NCI-H82 treated with DMSO at 0.1 percent for 48 hours (cell line): ENCODE measurements around the gene RIOX2.

ENCODE experiments used
- DNase-seq: peaks from one replicate; lab custom pipeline; 2025; ENCODE audit not compliant: unreplicated experiment; lab: John Stamatoyannopoulos, UW

RIOX2 gene

DNA sequence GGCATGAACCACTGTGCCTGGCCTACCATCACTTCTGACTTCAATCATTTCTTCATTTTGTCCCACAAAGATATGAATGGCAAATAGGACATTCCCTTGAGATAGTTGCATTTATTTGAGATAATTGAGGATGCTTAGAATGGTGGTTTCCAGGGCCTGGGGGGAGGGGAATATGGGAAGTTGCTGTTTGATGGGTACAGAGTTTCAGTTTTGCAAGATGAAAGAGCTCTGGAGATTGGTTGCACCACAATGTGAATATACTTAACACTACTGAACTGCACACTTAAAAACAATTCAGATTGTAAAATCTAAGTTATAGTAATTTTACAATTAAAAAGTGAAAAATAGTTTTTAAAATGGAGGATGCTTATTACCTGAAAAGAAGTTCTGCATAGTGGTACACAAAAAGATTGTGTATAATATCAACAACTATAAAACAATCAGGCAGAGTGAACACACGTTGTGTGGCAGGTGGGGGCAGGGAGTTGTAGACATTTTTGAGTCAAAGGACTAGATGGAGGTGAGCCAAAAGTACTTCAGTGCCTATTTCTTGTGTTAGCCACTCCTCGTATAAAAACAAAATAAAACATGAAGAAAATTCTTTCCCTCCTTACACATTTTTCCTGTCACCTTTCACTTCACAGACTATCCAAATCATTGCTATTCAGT, 18.5 kb upstream of the RIOX2 start:
- DNase-seq = no peak

DNA sequence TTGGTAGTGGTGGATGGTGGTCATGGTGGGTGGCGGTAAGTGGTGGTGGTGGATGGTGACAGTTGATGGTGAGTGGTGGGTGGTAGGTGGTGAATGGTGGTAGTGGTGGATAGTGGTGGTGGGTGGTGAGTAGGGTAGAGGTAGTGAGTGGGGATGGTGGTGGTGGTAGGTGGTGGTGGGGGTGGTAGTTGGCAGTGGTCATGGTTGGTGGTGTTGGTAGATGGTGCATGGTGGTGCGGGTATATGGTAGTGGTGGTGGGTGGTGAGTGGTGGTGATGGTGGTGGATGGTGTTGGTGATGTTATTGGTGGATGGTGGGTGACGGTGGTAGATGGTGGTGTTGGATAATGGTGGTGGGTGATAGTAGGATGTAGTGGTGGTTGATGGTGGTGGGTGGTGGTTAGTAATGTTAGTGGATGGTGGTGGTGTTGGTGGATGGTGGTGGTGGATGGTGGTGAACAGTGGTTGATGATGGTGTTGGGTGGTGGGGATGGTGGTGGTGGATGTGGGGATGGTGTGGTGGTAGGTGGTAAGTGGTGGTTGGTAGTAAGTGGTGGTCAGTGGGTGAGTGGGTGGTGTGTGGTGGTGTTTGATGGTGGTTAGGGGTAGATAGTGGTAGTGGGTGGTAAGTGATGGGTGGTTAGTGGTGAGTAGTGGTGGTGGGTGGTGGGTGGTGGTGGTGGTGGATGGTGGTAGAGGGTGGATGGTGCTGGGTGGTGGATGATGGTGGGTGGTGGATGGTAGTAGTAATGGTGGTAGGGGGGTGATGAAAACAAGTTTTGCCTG, 16.7 kb upstream of the RIOX2 start:
- no peak for DNase-seq

DNA sequence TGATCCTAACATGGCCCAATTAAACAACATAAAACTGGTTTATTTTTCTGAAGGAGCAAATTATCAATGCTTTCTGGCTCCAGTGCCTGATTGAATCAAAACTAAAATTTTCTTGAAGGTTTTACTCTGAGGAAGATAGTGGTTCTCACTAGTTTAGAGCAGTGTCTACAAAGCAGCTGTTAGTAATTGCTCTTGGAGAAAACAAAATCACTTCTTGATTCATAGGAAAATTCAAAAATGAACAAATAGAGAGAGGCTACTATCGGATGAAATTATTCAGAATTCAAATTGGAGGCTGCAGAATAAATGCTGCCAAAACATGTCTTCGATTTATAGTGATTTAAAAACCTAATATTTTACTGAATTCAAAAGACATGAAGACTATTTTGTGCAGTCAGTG, 15.1 kb upstream of the RIOX2 start:
- DNase-seq = no peak

DNA sequence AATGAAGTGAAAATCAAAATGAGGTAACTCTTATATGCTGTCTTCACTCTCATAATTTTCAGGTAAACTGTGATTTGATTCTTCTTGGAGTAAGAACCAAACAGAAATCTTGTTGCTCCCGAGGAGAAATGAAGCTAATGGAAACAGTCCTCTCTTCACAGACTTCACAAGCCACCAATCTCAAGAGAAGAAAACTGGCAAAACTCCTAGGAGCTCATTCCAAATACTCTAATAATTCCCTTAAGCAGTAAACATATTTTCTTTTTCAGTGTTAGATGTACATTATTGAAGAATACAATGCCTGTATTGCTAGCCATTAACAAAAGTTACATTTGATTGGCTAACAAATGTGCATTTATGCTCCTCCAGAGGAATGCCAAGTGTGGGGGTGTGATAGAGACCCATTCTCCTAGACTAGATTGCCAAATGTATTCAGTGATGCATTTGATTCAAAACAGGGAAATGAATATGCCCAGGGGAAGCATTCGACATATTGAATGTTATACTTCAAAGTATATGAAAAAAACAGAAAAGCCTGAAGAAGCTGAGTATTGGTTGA, 11.8 kb upstream of the RIOX2 start:
- peak; percentile 72 for DNase-seq

DNA sequence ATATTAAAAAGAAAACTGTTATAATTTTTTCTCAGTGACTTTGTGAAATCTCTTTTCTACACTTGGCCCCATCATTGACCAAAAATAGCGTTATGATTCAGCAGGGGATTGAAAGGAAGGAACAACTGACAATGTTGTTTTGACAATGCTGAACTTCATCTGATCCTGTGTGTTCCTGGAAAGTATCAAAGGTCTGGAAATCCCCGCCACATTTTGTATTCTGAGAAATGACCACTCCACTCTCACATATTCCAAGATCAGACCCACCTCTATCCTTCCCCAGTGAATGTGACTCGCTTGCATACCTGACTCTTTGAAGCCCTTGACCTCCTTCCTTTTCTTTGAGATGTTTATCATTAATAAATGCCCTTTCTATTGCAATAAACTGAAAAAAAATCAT, 9.7 kb upstream of the RIOX2 start:
- DNase-seq = no peak

DNA sequence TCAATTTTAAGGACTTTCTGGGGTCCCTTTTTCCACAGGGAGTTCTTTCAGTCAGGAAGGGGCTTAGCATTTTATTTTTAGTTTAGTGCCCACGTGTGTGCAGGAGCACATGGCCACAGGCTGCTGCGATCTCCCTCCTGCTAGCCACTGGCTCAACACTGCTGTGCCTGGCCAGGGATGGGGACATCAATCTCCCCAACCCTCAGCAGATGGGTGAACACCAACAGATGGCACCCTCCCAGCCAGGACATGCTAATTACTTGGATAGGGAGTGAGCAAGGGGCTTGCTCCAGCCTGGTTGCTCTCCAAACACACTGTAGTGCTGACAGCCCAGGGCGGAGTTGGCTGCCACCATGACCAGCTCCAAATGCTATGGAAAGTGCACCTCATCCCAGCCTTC, 7.4 kb upstream of the RIOX2 start:
- DNase-seq = peak; percentile 89

DNA sequence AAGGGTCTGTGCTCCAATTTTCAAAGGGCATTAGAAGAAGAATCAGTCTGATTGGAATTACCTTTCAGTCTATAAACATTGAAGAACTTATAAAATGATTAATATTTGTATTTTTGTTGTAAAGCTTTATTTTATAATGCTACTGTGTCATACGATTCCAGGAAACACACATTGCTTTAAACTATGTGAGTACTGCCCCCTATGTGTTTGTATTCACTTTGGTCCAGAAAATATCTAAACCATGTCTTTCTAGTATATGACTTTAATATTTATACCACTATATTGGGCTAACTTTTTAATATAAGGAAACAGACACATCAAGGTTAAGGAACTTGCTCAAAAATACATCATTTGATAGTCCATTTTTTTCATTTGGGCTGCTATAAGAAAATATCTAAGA, 3.2 kb upstream of the RIOX2 start:
- DNase-seq = no peak

DNA sequence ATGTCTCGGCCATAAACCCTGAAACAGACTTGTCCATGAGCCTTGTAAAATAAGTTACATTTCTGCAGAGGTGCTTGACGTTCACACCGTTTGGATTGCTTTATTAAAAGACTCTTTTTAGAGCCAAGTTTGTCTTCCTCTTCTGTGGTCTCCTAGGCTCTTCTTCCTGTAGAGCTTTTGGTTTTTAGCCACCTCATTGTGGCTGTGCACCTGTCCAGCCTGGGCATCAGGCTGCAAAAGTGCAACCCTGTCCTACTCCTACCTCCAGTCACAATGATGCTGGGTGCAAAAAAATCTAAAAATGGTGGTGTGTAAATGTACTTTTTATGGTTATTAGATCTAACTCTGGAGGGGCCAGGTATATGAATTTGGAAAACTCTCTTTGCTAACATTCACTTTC, 2.8 kb upstream of the RIOX2 start:
- no peak for DNase-seq

DNA sequence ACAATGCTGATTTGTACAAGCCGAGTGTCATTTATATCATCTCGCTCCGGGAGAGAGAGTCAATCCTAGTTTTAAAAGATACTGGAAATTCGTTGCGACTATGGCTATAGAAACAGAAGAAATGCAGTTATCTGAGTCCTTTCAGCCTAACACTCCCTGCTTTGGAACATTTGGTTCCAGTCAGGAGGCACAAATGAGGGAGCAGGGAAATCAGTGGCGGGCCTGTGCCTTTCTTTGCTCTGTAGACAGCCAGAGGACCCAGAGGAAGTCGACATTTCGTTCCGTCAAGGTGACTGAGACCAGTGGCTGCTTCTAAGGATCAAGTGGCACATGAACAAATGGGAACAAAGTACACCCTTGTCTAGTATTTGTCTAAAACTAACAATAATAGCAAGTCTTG, 745 bp upstream of the RIOX2 start:
- DNase-seq = no peak

DNA sequence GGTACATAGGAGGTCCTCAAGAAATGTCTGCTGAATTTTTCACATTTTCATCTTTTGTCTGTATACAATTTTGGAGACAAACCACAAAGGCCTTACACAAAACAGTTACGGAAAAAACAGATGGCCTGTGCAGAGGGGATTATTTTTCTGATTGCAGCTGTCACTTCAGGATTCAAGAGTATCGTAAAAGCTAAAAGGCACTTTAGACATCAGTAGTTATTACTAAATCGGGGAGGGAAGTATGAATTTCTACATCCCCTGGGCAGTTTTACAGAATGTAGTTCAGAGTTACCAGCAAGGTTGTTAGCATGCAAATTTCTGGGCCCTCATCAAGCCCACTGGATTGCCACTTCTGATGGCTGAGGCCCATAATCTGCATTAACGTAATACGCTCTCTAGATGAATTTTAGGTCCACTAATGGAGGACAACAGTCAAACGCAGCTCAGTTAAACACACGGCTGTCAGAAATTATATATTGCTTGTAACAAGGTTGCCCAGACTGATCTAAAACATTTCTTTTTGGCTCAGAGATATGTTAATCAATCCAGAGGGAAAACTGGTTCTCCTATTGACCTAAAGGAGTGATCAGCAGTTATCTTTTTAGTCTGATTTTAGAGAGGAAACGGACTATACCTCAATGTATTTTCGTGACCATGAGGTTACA, 1.1 kb downstream of the RIOX2 start:
- peak; percentile 72 for DNase-seq

DNA sequence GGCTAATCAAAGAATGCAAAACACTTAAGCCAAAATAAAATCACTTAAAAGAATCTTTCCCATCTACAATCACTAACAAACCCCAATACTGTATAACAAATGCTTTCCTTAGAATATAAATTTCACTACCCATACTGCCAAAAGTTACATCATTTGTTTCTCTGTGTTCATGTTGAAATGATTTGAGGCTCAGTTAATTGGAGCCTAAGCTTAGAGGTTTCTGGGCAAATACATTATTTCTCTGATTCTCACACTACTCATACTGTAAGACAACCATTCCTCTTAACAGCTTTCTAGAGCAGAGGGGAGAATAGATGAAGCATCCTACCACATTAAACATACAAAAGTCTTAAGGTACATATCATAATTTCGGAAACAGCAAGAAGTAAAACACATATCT, 2.1 kb downstream of the RIOX2 start:
- DNase-seq = no peak

DNA sequence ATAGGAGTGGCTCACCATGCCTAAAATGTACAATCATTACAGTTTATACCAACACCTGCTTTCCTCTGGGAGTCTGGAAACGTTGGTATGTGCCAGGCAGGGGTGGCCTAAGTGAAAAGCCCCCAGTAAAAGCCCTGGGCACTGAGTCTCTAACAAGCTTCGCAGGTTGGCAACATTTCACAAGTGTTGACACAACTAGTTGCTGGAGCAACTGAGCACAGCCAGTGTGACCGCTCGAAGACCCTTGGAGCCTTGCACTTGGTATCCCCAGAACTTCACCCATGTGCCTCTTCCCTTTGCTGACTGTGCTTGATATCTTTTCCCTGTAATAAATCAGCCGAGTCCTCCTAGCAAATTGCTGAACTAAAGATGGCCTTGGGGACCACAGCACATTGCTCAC, 2.7 kb downstream of the RIOX2 start:
- DNase-seq = no peak

DNA sequence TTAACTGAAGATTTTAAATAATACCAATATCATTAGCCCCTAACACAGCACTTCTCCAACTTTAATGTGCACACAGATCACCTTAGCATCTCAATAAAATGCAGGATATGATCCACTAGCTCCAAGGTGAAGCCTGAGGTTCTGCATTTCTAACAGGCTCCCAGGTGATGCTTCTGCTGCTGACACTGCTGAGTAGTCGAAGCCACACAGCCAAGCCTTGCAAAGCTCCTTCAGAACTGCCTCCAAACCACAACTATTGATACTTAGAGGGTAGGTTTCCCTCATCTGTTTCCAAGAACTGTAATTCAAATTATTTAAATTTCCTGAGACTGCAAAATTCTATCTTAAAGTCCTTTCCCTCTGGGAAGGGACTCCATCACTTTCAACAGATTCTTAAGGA, 3.9 kb downstream of the RIOX2 start:
- DNase-seq = no peak

DNA sequence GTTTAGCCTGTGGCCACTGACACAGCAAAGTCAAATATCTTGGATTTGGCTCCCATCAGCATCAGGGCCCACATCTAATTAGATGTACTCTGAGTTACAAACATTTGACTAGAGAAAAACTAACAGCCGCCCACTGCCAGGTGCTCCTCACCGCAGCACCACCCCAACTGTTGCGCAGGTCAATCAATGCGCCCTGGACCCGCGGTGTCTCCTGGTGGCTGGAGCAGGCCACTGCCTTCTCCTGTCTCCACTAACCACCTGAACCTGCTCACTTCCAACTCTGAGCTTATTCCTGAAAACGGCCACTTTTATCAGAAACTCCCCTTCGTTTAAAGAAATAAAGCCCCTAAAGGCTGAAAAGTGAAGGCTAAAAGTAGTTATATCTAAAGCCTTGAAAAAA, 4.3 kb downstream of the RIOX2 start:
- no peak for DNase-seq

DNA sequence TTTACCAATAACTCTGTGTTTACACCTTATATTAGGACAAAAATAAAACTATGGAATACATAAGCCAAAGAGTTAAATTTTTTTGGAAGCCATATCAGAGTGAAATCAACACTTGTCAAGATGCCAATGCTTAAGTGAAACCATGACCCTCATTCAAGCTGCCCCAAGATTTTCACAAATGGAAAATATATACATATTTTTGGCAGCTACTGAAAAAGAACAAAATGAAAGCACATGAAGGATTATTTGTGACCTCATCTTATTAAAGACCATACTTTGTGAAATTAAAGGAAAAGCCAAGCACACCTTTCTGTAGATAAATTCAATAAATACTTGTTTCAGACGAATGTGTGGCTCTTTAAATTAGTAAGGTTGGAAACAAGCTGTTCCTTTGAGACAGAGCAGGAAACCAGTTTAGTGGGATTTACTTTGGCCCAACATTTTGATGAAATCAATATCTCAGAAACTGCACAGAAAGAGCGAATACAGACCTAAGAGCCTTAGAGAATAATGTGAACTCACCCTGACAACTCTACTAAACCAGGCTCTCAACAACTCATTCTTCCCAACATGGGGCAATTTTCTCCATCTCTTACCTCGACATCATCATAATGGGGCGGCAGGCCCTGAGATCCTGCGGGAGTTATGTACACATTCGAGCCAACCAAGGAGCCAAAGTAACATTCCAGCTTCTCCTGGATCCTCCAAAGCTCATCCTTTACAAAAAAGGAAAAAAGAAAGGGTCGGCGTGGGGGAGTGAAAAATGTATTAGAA, 11.1 kb downstream of the RIOX2 start:
- DNase-seq = no peak

DNA sequence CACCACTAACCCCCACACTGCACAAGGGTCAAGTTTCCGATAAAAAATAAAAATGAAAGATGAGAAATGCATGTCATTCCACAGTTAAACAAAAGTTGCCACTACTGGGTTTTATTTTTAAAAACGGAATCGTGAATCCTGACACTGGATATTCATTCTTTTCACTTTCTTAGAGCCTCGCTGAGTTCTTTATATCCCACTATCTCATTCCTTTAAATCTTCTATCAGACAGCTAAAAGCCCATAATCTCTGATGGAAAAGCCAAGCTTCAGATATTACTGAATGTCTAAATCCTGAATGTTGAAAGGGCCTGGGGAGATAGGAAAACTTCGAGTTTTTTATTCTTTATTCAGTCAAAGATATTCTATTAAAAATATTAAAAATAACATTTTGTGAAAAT, 11.7 kb downstream of the RIOX2 start:
- no peak for DNase-seq

DNA sequence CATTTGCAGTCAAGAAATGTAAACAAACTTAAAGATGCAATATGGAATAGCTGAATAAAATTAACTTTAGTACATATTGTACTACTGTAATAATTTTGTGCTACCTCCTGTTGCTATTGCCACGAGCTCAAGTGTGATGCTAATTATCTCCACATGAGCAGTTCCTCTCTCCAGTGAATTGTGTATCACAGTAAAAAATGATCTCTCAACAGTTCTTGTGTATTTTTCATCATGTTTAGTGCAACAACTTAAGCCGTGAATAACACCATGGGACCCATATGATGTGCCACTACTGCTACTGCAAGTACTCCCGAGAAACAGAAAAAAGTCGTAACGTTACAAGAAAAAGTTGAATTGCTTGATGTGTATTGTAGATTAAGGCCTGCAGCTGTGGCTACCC, 12.4 kb downstream of the RIOX2 start:
- no peak for DNase-seq

DNA sequence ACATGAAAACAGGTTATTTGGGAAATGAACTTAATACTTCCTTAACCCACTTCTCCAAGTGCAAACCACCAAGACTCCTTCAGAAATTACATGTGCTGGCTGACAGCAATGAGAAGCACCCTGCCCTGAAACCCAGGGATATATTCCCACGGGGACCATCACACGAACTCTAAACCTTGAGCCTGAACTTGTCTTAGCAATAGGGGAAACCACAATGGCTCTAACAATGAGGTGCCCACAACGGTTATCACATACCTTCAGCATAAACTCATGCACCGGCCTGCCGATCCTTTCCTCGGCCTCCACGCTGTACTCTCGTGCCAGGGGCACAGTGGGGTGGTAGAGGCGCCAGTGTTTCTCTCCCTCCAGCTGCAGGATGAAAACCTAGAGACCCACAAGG, 13.4 kb downstream of the RIOX2 start:
- DNase-seq = no peak

DNA sequence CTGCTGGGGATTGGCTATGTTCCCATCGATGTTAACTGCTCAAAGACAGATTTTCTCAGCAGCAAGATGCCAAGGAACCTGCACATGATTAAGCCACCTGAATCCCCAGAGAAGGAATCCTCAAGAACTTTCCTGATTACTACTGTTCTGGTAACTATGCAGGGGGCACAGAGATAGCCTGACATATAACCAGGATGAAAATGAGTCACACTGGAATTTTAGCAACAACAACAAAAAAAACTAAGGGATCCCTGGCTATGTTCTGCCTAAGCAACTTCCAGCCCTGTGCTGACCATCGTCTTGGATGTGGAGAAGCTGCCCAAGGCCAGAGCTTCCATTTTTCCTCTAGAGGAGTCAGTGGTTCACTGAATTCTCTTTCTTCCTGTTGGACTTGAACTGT, 13.8 kb downstream of the RIOX2 start:
- no peak for DNase-seq

DNA sequence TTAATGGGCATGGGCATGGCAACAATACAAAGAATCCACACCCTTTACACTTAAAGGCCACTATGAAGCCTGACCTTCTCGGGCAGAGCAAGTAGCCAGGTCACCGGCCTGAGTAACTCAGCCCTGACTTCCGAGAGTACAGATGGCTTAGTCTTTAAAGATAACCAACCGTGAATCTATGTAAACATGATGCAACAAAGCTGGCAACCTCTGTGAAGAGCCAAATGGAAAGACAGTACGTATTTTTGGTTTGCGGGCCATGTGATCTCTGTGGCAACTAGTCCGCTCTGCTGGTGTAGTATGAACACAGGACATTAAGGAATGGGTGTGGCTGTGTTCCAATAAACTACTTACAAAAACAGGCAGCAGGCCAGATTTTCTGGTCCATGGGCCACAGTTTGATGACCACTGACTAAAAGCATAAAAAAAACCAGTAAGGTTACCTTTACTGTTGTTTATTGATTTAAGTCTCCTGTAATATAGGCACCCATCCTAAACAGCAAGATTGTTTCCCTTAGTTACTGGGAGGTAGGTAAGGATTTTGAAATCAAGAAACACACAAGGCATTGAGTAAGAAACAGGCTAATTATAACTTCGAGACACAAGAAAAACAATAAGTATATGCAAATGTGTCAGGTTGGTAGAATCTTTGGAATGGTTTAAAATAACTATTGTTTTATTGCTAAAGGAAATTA, 14.5 kb downstream of the RIOX2 start:
- no peak for DNase-seq

DNA sequence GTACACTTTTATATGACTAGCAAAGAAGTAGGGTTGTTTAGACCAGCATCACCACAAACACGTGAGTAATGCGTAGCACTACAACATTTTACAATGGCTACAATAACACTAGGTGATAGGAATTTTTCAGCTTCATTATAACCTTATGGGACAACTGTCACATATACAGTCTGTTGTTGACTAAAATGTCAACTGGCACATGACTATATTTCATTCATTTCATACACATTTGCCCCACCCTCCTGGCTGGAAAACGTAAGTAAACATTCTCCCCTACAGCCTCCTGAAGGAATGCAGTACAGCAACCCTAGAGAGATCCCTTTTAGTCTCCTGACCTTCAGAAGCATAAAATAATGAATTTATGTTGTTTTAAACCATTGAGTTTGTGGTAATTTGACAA, 16.2 kb downstream of the RIOX2 start:
- DNase-seq = no peak
